NCI-H460 (cell line): ENCODE data around the gene SCLY. TPM values are rescaled to one million over a fixed set of nuclear protein-coding genes. Genes with fewer than 3 reads are reported as not detected.
"Not testable (repeated sequence)": the region's sequence is repeated elsewhere in the genome, so short reads cannot be mapped to it uniquely, and the experiment has no call there.

Source experiments
- DNase-seq: peaks from one replicate; pipeline ENCODE4 v3.0.0-alpha.2; 2016; ENCODE audit warnings: low read depth; ENCODE audit errors: extremely low read depth
- total RNA-seq: library from RNA; depleted of rRNA; stranded (reverse); fragments of >200 nt; shearing (Covaris generic); gene quantifications from 2 replicates; pipeline ENCODE4 v1.2.3, GENCODE V29; 2014

SCLY gene
- total RNA-seq, 1 experiment from 2014 or later, result 40.1 TPM

GRCh38 chr2:238106698-238107524, 46.1 kb downstream of the SCLY start:
- DNase-seq, result no peak

GRCh38 chr2:238107525-238108422, 47.0 kb downstream of the SCLY start:
- no peak for DNase-seq

- DNase-seq, result no peak
Observed at GRCh38 chr2:238108423-238109183, 47.8 kb downstream of the SCLY start.

- DNase-seq, result no peak
Observed at GRCh38 chr2:238113611-238114010, 52.8 kb downstream of the SCLY start.

- no peak for DNase-seq
Observed at GRCh38 chr2:238114331-238114841, 53.6 kb downstream of the SCLY start.

GRCh38 chr2:238114851-238115660, 54.3 kb downstream of the SCLY start:
- no peak for DNase-seq

GRCh38 chr2:238115709-238116108, 54.9 kb downstream of the SCLY start:
- DNase-seq, result not testable (repeated sequence)

GRCh38 chr2:238116298-238117198, 55.7 kb downstream of the SCLY start:
- DNase-seq, result no peak

- DNase-seq, result no peak
Observed at GRCh38 chr2:238117199-238118154, 56.7 kb downstream of the SCLY start.

GRCh38 chr2:238119756-238120462, 59.1 kb downstream of the SCLY start:
- DNase-seq, result no peak

GRCh38 chr2:238120463-238121298, 59.9 kb downstream of the SCLY start:
- DNase-seq, result no peak

- DNase-seq, result no peak
Observed at GRCh38 chr2:238121511-238122286, 60.9 kb downstream of the SCLY start.

- DNase-seq, result no peak
Observed at GRCh38 chr2:238122287-238123217, 61.8 kb downstream of the SCLY start.
